Endothelial cell of umbilical vein (primary cell): ENCODE data around the gene LRRC42. TPM values are rescaled to one million over a fixed set of nuclear protein-coding genes. Genes with fewer than 3 reads are reported as not detected.

Experiments
- BruUV-seq: library from RNA; stranded (reverse); fragments of 400-500 nt; replicated peaks from 2 replicates; lab custom pipeline; 2021; lab: Mats Ljungman, UMichigan
- CTCF ChIA-PET: fragments of 300-600, 350-600 bp; sonication (Branson Sonifier 250); formaldehyde crosslinking; loops from one replicate; lab custom pipeline; 2021; ENCODE audit warnings: antibody characterized with exemption, inconsistent platforms; lab: Charles Lee
- POLR2A ChIA-PET: fragments of 300-600, 350-600 bp; sonication (Branson Sonifier 250); formaldehyde crosslinking; loops from one replicate; lab custom pipeline; 2021; ENCODE audit warnings: antibody characterized with exemption, inconsistent platforms; lab: Charles Lee
- DNase-seq: peaks from one replicate; pipeline ENCODE4 v3.0.0-alpha.2; 2011; ENCODE audit warnings: low read depth, low spot score
- FAIRE-seq: peaks from 2 replicates; lab custom pipeline; 2011; peaks lifted over from hg19 to GRCh38; lab: Jason Lieb, UNC
- H2AFZ ChIP-seq: 2 replicates; pipeline ENCODE4 v1.6.0; 2012; ENCODE audit warnings: low read depth, low read length, control low read depth, inconsistent platforms
- H3K27ac ChIP-seq: 2 replicates; pipeline ENCODE4 v1.5.1; 2011; ENCODE audit warnings: low read depth, mild to moderate bottlenecking, control low read depth, low read length, moderate library complexity; ENCODE audit not compliant: insufficient read depth
- H3K27me3 ChIP-seq, 2 experiments: 2 replicates each; pipeline versions ENCODE4 v1.6.0 to v1.6.1; 2011; ENCODE audit warnings: low read length in 2 of 2, mixed read lengths in 1 of 2; ENCODE audit not compliant: control insufficient read depth in 2 of 2, insufficient read depth in 2 of 2
- H3K36me3 ChIP-seq, 2 experiments: 2 replicates in 1 of 2; 3 replicates in 1 of 2; pipeline ENCODE4 v1.5.1; 2011; ENCODE audit warnings: low read length in 2 of 2, mild to moderate bottlenecking in 1 of 2, moderate library complexity in 1 of 2; ENCODE audit not compliant: control insufficient read depth in 2 of 2, insufficient read depth in 2 of 2; ENCODE audit errors: extremely low read depth in 1 of 2
- H3K4me1 ChIP-seq: 3 replicates; pipeline ENCODE4 v1.5.1; 2011; ENCODE audit warnings: mild to moderate bottlenecking, low read length; ENCODE audit not compliant: control insufficient read depth, insufficient read depth; ENCODE audit errors: extremely low read depth
- H3K4me2 ChIP-seq: 2 replicates; pipeline ENCODE4 v1.6.1; 2011; ENCODE audit warnings: low read length, control low read depth, mixed read lengths; ENCODE audit not compliant: insufficient read depth
- H3K4me3 ChIP-seq, 3 experiments: fragments of 200-600 bp in 1 of 3; sonication (generic), shearing (Covaris generic) in 1 of 3; replicated peaks in 1 of 3; 2 replicates each; pipeline ENCODE4 v1.5.1; 2011 to 2016; ENCODE audit warnings: control low read depth in 3 of 3, low read length in 3 of 3, mild to moderate bottlenecking in 2 of 3, inconsistent platforms in 1 of 3, low read depth in 1 of 3, moderate library complexity in 1 of 3; ENCODE audit not compliant: insufficient read depth in 1 of 3
- H3K79me2 ChIP-seq: 2 replicates; pipeline ENCODE4 v1.6.0; 2012; ENCODE audit warnings: low read length, inconsistent platforms; ENCODE audit not compliant: control insufficient read depth, insufficient read depth
- H3K9ac ChIP-seq: replicated peaks from 2 replicates; pipeline ENCODE3; 2011; ENCODE audit warnings: low read length, control low read depth; ENCODE audit not compliant: insufficient read depth; ENCODE audit errors: extremely low read depth
- H3K9me1 ChIP-seq: replicated peaks from 3 replicates; pipeline ENCODE4 v1.6.0; 2011; ENCODE audit warnings: mild to moderate bottlenecking, low read length; ENCODE audit not compliant: control insufficient read depth, insufficient read depth; ENCODE audit errors: extremely low read depth
- H3K9me3 ChIP-seq: replicated peaks from 2 replicates; pipeline ENCODE4 v1.5.1; 2012; ENCODE audit warnings: low read length, inconsistent platforms; ENCODE audit not compliant: control insufficient read depth, insufficient read depth
- H4K20me1 ChIP-seq: replicated peaks from 2 replicates; pipeline ENCODE3; 2011; ENCODE audit warnings: mild to moderate bottlenecking, low read length; ENCODE audit not compliant: control insufficient read depth, insufficient read depth; ENCODE audit errors: extremely low read depth
- CTCF ChIP-seq, 2 donors: IDR thresholded peaks; 1 replicate in 1 of 2; 2 replicates in 1 of 2; pipeline ENCODE4 v1.5.1; 2011; ENCODE audit warnings: low read length in 2 of 2, mild to moderate bottlenecking in 2 of 2, moderate library complexity in 2 of 2, control low read depth in 1 of 2, inconsistent platforms in 1 of 2, low read depth in 1 of 2; ENCODE audit not compliant: insufficient read depth in 1 of 2; ENCODE audit errors: extremely low read depth in 1 of 2
- EZH2 ChIP-seq: IDR thresholded peaks from 2 replicates; pipeline ENCODE4 v1.6.1; 2012; ENCODE audit warnings: borderline replicate concordance, low read depth, mild to moderate bottlenecking, moderate library complexity, low read length, inconsistent platforms; ENCODE audit not compliant: severe bottlenecking
- FOS ChIP-seq: IDR thresholded peaks from 2 replicates; pipeline ENCODE4 v1.6.1; 2011; ENCODE audit warnings: mild to moderate bottlenecking, low read length, moderate library complexity, borderline replicate concordance; ENCODE audit not compliant: insufficient read depth
- GATA2 ChIP-seq: IDR thresholded peaks from 2 replicates; pipeline ENCODE4 v1.7.0; 2011; ENCODE audit warnings: low read depth, mild to moderate bottlenecking, moderate library complexity, mixed read lengths, low read length; ENCODE audit not compliant: insufficient read length, insufficient read depth
- JUN ChIP-seq: IDR thresholded peaks from 2 replicates; pipeline ENCODE4 v1.6.1; 2011; ENCODE audit warnings: borderline replicate concordance, low read depth; ENCODE audit not compliant: insufficient read length, insufficient read depth
- MAX ChIP-seq: IDR thresholded peaks from 2 replicates; pipeline ENCODE4 v1.6.1; 2011; ENCODE audit not compliant: insufficient read depth, insufficient read length
- MYC ChIP-seq: IDR thresholded peaks from one replicate; pipeline ENCODE4 v1.6.1; 2011; ENCODE audit warnings: mild to moderate bottlenecking, low read depth, low read length
- POLR2A ChIP-seq: IDR thresholded peaks from 2 replicates; pipeline ENCODE4 v1.6.1; 2012; ENCODE audit warnings: low read depth, mild to moderate bottlenecking, control low read depth, low read length
- POLR2AphosphoS5 ChIP-seq: IDR thresholded peaks from 2 replicates; pipeline ENCODE4 v1.6.1; 2012; ENCODE audit warnings: low read depth, mild to moderate bottlenecking, control low read depth, low read length, moderate library complexity; ENCODE audit not compliant: insufficient read depth
- dilution Hi-C: fragments of 300-500 bp; cut with MboI; formaldehyde crosslinking; loops from one replicate; pipeline ENCODE4 v1.15.0; 2019; ENCODE audit warnings: low sequenced_read_pairs; ENCODE audit not compliant: extremely low pct_ligation_motif_present
- intact Hi-C: fragments of 100-400 bp; cut with micrococcal nuclease; formaldehyde crosslinking; loops from one replicate; pipeline ENCODE4 v1.10.0; 2022
- polyA plus RNA-seq, 4 experiments: library from polyadenylated mRNA; depleted of rRNA in 3 of 4; stranded (reverse) in 3 of 4; unstranded in 1 of 4; fragments of >200 nt; gene quantifications; 2 replicates each; pipeline versions ENCODE4 v1.2.1 to v1.2.3, GENCODE V29; 2011 to 2012; ENCODE audit warnings: missing spikeins in 1 of 4
- total RNA-seq: library from RNA; stranded (reverse); gene quantifications from 2 replicates; pipeline ENCODE4 v1.2.3, GENCODE V29; 2021

The LRRC42 gene
- total and polyA plus RNA-seq, 2 donors (not counting 3 experiments of a cell fraction or from before 2014, with no cell fraction given): 25.3 to 26.1 TPM

GRCh38 chr1:54012008-54012325, 65.8 kb downstream of the LRRC42 start:
- Histone ChIP-seq H3K36me3 (no peaks in the 10 kb centered on the region), H3K4me1 (no peaks in the 10 kb centered on the region), H3K27me3 (peaks cover 0 to 5% of the 10 kb centered on the region in 2 experiments), H4K20me1 (no peaks in the 10 kb centered on the region), H3K27ac (no peak overlapping the region), H3K9me1 (no peaks in the 10 kb centered on the region), H3K9ac (no peak overlapping the region), H3K4me3 (no peak overlapping the region), H3K79me2 (no peaks in the 10 kb centered on the region), H3K4me2 (no peak overlapping the region), H2AFZ (no peak overlapping the region), H3K9me3 (no peaks in the 10 kb centered on the region)
- dilution Hi-C loops: no loop called here
- no TSS peak for BruUV-seq
- CTCF ChIA-PET: no interaction called here
- intact Hi-C loops: no loop called here
- no peak for DNase-seq
- FAIRE-seq: no peak
- no peak for TF ChIP-seq FOS
- no peak for TF ChIP-seq EZH2
- no peak for TF ChIP-seq POLR2AphosphoS5
- no peak for TF ChIP-seq GATA2
- no peak for TF ChIP-seq CTCF (IDR thresholded peaks at IDR 0.05; ENCODE audit: extremely low read depth in 1 of 2, insufficient read depth in 1 of 2, low read depth in 1 of 2, low read length in 2 of 2)
- no peak for TF ChIP-seq MAX
- no peak for TF ChIP-seq JUN
- TF ChIP-seq POLR2A: no peak
- no peak for TF ChIP-seq MYC
- POLR2A ChIA-PET: no interaction called here
